Activated gamma-delta T cell treated with Interleukin-2 at 50 U/mL for 16 hours (primary cell): ENCODE data around the gene SPATA12.

Source experiments
- DNase-seq: peaks from one replicate; pipeline ENCODE4 v3.0.0-alpha.2; 2020

SPATA12 gene

GRCh38 chr3:57085211-57085610, 24.7 kb downstream of the SPATA12 start:
- no peak for DNase-seq

- DNase-seq, result no peak
Observed at GRCh38 chr3:57086201-57086600, 25.7 kb downstream of the SPATA12 start.

GRCh38 chr3:57087361-57088092, 27.1 kb downstream of the SPATA12 start:
- DNase-seq, result no peak

- no peak for DNase-seq
Observed at GRCh38 chr3:57088503-57088902, 28.0 kb downstream of the SPATA12 start.

- DNase-seq, result no peak
Observed at GRCh38 chr3:57089043-57089442, 28.6 kb downstream of the SPATA12 start.

GRCh38 chr3:57091521-57092273, 31.2 kb downstream of the SPATA12 start:
- DNase-seq, result no peak

GRCh38 chr3:57093489-57093888, 33.0 kb downstream of the SPATA12 start:
- no peak for DNase-seq

- DNase-seq, result no peak
Observed at GRCh38 chr3:57093971-57094535, 33.6 kb downstream of the SPATA12 start.

GRCh38 chr3:57094575-57094974, 34.1 kb downstream of the SPATA12 start:
- no peak for DNase-seq

GRCh38 chr3:57095363-57095762, 34.9 kb downstream of the SPATA12 start:
- DNase-seq, result no peak

- no peak for DNase-seq
Observed at GRCh38 chr3:57097536-57097935, 37.1 kb downstream of the SPATA12 start.

GRCh38 chr3:57098418-57099310, 38.2 kb downstream of the SPATA12 start:
- no peak for DNase-seq

GRCh38 chr3:57100046-57100695, 39.7 kb downstream of the SPATA12 start:
- DNase-seq, result peak; percentile 48

- DNase-seq, result no peak
Observed at GRCh38 chr3:57105585-57105984, 45.1 kb downstream of the SPATA12 start.

GRCh38 chr3:57108684-57109083, 48.2 kb downstream of the SPATA12 start:
- no peak for DNase-seq

GRCh38 chr3:57109437-57110199, 49.2 kb downstream of the SPATA12 start:
- DNase-seq, result no peak

GRCh38 chr3:57110214-57110613, 49.8 kb downstream of the SPATA12 start:
- DNase-seq, result no peak

- no peak for DNase-seq
Observed at GRCh38 chr3:57110798-57111197, 50.3 kb downstream of the SPATA12 start.

GRCh38 chr3:57112206-57112605, 51.7 kb downstream of the SPATA12 start:
- no peak for DNase-seq

GRCh38 chr3:57116501-57116900, 56.0 kb downstream of the SPATA12 start:
- DNase-seq, result no peak

GRCh38 chr3:57118254-57118653, 57.8 kb downstream of the SPATA12 start:
- DNase-seq, result no peak

GRCh38 chr3:57120040-57120439, 59.6 kb downstream of the SPATA12 start:
- no peak for DNase-seq
